Thyroid gland (tissue), 4 donors: ENCODE results near the gene STAG1.

ENCODE experiments used
- CTCF ChIP-seq, 6 experiments: fragments of 200-600 bp in 3 of 6; fragments of 450-650 bp in 3 of 6; sonication (generic) in 3 of 6; IDR thresholded peaks; one replicate each; pipeline ENCODE4 v1.5.1; 2016 to 2019; ENCODE audit warnings: antibody characterized with exemption in 6 of 6, mild to moderate bottlenecking in 2 of 6, inconsistent platforms in 1 of 6, moderate library complexity in 1 of 6
- POLR2A ChIP-seq, 2 donors: fragments of 450-650 bp; IDR thresholded peaks; one replicate each; pipeline ENCODE4 v1.6.1; 2017; ENCODE audit warnings: antibody characterized with exemption in 2 of 2, mild to moderate bottlenecking in 2 of 2, moderate library complexity in 1 of 2

GRCh38 chr3:136690599-136690998 lies 61.6 kb downstream of the STAG1 start:
- no peak for TF ChIP-seq CTCF (IDR thresholded peaks at IDR 0.05)
- no peak for TF ChIP-seq POLR2A (IDR thresholded peaks at IDR 0.05)
